Breast epithelium (tissue), 3 donors: Measurements from ENCODE around the gene LSS.

Source experiments
- POLR2A ChIP-seq: fragments of 450-650 bp; IDR thresholded peaks from one replicate; pipeline ENCODE4 v1.6.1; 2016; ENCODE audit warnings: antibody characterized with exemption, mild to moderate bottlenecking, moderate library complexity
- POLR2AphosphoS5 ChIP-seq, 3 donors: sonication (generic); formaldehyde crosslinking; IDR thresholded peaks; one replicate each; pipeline ENCODE4 v1.6.1; 2017; ENCODE audit warnings: antibody characterized with exemption in 3 of 3
- TF ChIP-seq, protein P1 (sequence below), 3 donors: fragments of 450-650 bp; IDR thresholded peaks; one replicate each; pipeline ENCODE4 v1.5.1; 2016 to 2017; ENCODE audit warnings: antibody characterized with exemption in 3 of 3, mild to moderate bottlenecking in 3 of 3, moderate library complexity in 3 of 3

DNA sequence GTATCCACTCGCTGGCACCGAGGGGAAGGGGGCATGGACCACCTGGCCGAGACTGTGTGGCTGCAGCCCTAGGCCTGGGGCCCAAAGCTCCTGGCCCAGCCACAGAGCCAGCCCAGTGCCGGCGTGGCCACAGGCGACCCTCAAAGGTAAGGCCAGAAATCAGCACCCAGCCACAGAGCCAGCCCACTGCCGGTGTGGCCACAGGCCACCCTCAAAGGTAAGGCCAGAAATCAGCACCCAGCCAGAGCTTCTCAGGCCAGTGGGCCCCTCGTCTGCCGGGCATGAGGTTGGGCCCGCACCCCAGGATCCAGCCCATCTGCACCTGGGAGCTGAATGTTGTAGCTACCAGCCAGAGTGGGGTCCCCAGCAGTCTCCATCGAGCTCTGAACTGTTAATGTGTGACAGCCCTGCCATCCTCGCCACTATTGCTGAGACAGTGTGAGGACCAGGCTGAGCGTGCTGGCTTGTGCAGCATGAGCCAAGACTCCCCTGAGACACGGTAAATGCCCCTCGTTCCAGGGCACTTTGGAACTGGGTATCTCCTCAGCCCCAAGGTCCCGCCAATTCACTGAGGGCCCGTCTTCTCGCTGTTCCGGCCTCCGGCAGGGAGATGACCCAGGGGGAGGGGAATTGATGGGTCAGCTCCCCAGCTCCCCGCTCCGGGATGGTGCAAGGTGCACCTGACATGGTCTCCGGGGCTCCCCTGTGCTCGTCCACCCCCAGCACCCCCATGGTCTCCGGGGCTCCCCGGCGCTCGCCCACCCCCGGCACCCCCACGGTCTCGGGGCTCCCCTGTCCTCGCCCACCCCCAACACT is 68.5 kb downstream of the LSS start:
- TF ChIP-seq POLR2AphosphoS5 (IDR thresholded peaks at IDR 0.05) = no peak
- TF ChIP-seq, protein P1, sequence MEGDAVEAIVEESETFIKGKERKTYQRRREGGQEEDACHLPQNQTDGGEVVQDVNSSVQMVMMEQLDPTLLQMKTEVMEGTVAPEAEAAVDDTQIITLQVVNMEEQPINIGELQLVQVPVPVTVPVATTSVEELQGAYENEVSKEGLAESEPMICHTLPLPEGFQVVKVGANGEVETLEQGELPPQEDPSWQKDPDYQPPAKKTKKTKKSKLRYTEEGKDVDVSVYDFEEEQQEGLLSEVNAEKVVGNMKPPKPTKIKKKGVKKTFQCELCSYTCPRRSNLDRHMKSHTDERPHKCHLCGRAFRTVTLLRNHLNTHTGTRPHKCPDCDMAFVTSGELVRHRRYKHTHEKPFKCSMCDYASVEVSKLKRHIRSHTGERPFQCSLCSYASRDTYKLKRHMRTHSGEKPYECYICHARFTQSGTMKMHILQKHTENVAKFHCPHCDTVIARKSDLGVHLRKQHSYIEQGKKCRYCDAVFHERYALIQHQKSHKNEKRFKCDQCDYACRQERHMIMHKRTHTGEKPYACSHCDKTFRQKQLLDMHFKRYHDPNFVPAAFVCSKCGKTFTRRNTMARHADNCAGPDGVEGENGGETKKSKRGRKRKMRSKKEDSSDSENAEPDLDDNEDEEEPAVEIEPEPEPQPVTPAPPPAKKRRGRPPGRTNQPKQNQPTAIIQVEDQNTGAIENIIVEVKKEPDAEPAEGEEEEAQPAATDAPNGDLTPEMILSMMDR (IDR thresholded peaks at IDR 0.05) = no peak
- no peak for TF ChIP-seq POLR2A
